K562 (cell line): ENCODE measurements around the gene GOPC. TPM values are rescaled to one million over a fixed set of nuclear protein-coding genes. Genes with fewer than 3 reads are reported as not detected.

Experiments used
- CC2D1A ChIP-seq: fragments of 450-650 bp; IDR thresholded peaks from 2 replicates; pipeline ENCODE4 v1.6.1; 2017; ENCODE audit warnings: mild to moderate bottlenecking
- FOXA1 ChIP-seq: fragments of 450-650 bp; IDR thresholded peaks from 2 replicates; pipeline ENCODE4 v1.6.1; 2016; ENCODE audit warnings: mild to moderate bottlenecking, borderline replicate concordance
- GABPB2 ChIP-seq: fragments of 250-450 bp; sonication (Bioruptor Pico); conservative IDR thresholded peaks from 2 replicates; pipeline ENCODE4 v1.5.1; 2021; ENCODE audit warnings: mild to moderate bottlenecking
- KDM1A ChIP-seq, 2 experiments: fragments of 450-650 bp; IDR thresholded peaks; 2 replicates each; pipeline ENCODE4 v1.6.1; 2016; ENCODE audit warnings: mild to moderate bottlenecking in 2 of 2
- MAFK ChIP-seq: IDR thresholded peaks from 2 replicates; pipeline ENCODE4 v1.6.1; 2011; ENCODE audit warnings: low read length, improper control_type of control experiment
- MLX ChIP-seq, 2 experiments: fragments of 450-650 bp in 1 of 2; sonication (generic) in 1 of 2; formaldehyde crosslinking; conservative IDR thresholded peaks; 2 replicates each; pipeline versions ENCODE4 v1.4.0 to v1.8.1; 2020 to 2022; ENCODE audit warnings: mild to moderate bottlenecking in 1 of 2, missing genetic modification reagents in 1 of 2
- MYC ChIP-seq, 2 experiments: fragments of 250-450 bp in 1 of 2; sonication (Bioruptor Pico) in 1 of 2; IDR thresholded peaks; 2 replicates each; pipeline versions ENCODE4 v1.5.1 to v1.6.1; 2012 to 2021; ENCODE audit warnings: low read depth in 2 of 2, borderline replicate concordance in 1 of 2, improper control_type of control experiment in 1 of 2, low read length in 1 of 2, mild to moderate bottlenecking in 1 of 2, moderate library complexity in 1 of 2
- RREB1 ChIP-seq: fragments of 250-450 bp; sonication (Bioruptor Pico); IDR thresholded peaks from 2 replicates; pipeline ENCODE4 v1.4.0; 2020
- SRSF1 ChIP-seq: fragments of 200-400 bp; formaldehyde crosslinking; IDR thresholded peaks from 2 replicates; pipeline ENCODE4 v1.6.1; 2017; ENCODE audit warnings: mild to moderate bottlenecking, low read depth, low read length, moderate library complexity
- TCFL5 ChIP-seq: fragments of 250-450 bp; sonication (Bioruptor Pico); conservative IDR thresholded peaks from 2 replicates; pipeline ENCODE4 v1.6.1; 2021; ENCODE audit warnings: mild to moderate bottlenecking, moderate library complexity, matching md5 sums
- ZNF263 ChIP-seq: sonication (generic); formaldehyde crosslinking; IDR thresholded peaks from 2 replicates; pipeline ENCODE4 v1.8.0; 2022; ENCODE audit warnings: mild to moderate bottlenecking, missing genetic modification reagents, borderline replicate concordance
- ZNF316 ChIP-seq: fragments of 450-650 bp; IDR thresholded peaks from 2 replicates; pipeline ENCODE4 v1.6.1; 2016
- ZNF830 ChIP-seq: fragments of 250-450 bp; sonication (Bioruptor Pico); IDR thresholded peaks from 2 replicates; pipeline ENCODE4 v1.5.0; 2021; ENCODE audit warnings: mild to moderate bottlenecking
- polyA plus RNA-seq, 8 experiments: library from polyadenylated mRNA; depleted of rRNA in 4 of 8; stranded (reverse) in 5 of 8; unstranded in 3 of 8; fragments of >200 nt; fragmentation: Nextera tagmentation in 2 of 8; fragmentation: Illumina TruSeq in 1 of 8; extraction: Ambion mirVana in 2 of 8; extraction: Trizol in 1 of 8; gene quantifications; 2 replicates each; pipeline versions ENCODE4 v1.2.1 to v1.2.3, GENCODE V29; 2011 to 2014; ENCODE audit warnings: inconsistent platforms in 1 of 8, missing spikeins in 1 of 8
- total RNA-seq, 7 experiments: library from RNA; depleted of rRNA in 6 of 7; stranded (reverse); fragments of >200 nt in 6 of 7; fragmentation: Illumina TruSeq in 2 of 7; extraction: Trizol in 2 of 7; gene quantifications; 2 replicates each; pipeline versions ENCODE4 v1.2.1 to v1.2.3, GENCODE V29; 2011 to 2021; ENCODE audit warnings: low replicate concordance in 1 of 7
- TF ChIP-seq, protein P1 (sequence below): fragments of 450-650 bp; IDR thresholded peaks from 2 replicates; pipeline ENCODE4 v1.6.1; 2017; ENCODE audit warnings: antibody characterized with exemption, mild to moderate bottlenecking
- TF ChIP-seq, protein P2 (sequence below), 3 experiments: fragments of 200-800 bp in 1 of 3; sonication (Bioruptor generic) in 1 of 3; sonication (generic) in 1 of 3; formaldehyde crosslinking in 1 of 3; IDR thresholded peaks; 2 replicates each; pipeline versions ENCODE4 v1.6.1 to v1.8.0; 2016 to 2022; ENCODE audit warnings: mild to moderate bottlenecking in 2 of 3, missing compliant biosample characterization in 2 of 3, missing genetic modification characterization in 2 of 3, missing genetic modification reagents in 1 of 3

Gene GOPC
- total and polyA plus RNA-seq, 9 of the 15 experiments (the other 6 are each of a cell fraction or from before 2014, with no cell fraction given), result 10.0 to 32.2 (median 25.6) TPM

DNA sequence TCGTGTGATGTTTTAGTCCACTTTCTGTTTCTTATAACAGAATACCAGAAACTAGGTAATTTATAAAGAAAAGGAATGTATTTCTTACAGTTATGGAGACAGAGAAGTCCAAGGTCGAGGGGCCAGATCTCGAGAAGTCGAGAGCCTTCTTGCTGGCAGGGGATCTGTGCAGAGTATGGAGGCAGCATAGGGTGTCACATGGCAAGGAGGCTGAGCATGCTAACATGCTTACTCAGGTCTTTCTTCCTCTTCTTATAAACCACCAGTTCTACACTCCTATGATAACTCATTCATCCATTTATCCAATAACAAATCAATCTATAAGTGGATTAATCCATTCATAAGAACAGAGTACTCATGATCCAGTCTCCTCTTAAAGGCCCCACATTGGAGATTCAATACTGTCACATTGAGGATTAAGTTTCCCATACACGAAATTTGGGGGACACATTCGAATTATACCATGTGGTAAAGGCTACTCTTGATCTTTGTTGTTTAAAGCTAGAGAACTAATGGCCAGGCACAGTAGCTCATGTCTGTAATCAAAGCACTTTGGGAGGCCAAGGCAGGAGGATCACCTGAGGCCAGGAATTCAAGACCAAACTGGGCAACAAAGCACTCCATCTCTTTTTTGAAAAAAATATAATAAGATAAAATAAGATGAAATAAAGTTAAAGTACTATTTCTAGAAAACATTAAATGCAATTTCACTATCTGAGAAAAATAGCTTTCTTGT, 2.1 kb downstream of the GOPC start (continued):
- TF ChIP-seq RREB1 (CRISPR knock-in tag) (no peak), ZNF830 (CRISPR knock-in tag) (no peak), KDM1A (IDR thresholded peaks at IDR 0.05) (peak in 1 of 2 experiments; percentile 41; a peak in 2 of 4 replicates), ZNF316 (peak; percentile 93), GABPB2 (CRISPR knock-in tag) (no peak), CC2D1A (peak; percentile 16; the same call in 1 of the 2 replicates), TCFL5 (CRISPR knock-in tag) (no peak), SRSF1 (no peak), ZNF263 (CRISPR knock-in tag) (no peak), MLX (CRISPR knock-in tag; conservative IDR thresholded peaks at IDR 0.05) (no peak), MYC (IDR thresholded peaks at IDR 0.05; ENCODE audit: low read depth, low read length) (peak; percentile 37; the same call in 1 of the 2 replicates), MYC (CRISPR knock-in tag; IDR thresholded peaks at IDR 0.05; ENCODE audit: borderline replicate concordance, low read depth) (no peak), FOXA1 (no peak), MAFK (peak; percentile 66)
- TF ChIP-seq, protein P1, sequence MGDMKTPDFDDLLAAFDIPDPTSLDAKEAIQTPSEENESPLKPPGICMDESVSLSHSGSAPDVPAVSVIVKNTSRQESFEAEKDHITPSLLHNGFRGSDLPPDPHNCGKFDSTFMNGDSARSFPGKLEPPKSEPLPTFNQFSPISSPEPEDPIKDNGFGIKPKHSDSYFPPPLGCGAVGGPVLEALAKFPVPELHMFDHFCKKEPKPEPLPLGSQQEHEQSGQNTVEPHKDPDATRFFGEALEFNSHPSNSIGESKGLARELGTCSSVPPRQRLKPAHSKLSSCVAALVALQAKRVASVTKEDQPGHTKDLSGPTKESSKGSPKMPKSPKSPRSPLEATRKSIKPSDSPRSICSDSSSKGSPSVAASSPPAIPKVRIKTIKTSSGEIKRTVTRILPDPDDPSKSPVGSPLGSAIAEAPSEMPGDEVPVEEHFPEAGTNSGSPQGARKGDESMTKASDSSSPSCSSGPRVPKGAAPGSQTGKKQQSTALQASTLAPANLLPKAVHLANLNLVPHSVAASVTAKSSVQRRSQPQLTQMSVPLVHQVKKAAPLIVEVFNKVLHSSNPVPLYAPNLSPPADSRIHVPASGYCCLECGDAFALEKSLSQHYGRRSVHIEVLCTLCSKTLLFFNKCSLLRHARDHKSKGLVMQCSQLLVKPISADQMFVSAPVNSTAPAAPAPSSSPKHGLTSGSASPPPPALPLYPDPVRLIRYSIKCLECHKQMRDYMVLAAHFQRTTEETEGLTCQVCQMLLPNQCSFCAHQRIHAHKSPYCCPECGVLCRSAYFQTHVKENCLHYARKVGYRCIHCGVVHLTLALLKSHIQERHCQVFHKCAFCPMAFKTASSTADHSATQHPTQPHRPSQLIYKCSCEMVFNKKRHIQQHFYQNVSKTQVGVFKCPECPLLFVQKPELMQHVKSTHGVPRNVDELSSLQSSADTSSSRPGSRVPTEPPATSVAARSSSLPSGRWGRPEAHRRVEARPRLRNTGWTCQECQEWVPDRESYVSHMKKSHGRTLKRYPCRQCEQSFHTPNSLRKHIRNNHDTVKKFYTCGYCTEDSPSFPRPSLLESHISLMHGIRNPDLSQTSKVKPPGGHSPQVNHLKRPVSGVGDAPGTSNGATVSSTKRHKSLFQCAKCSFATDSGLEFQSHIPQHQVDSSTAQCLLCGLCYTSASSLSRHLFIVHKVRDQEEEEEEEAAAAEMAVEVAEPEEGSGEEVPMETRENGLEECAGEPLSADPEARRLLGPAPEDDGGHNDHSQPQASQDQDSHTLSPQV, result peak; percentile 73
- TF ChIP-seq, protein P2, sequence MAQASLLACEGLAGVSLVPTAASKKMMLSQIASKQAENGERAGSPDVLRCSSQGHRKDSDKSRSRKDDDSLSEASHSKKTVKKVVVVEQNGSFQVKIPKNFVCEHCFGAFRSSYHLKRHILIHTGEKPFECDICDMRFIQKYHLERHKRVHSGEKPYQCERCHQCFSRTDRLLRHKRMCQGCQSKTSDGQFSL (CRISPR knock-in tag; IDR thresholded peaks at IDR 0.05), result no peak
- TF ChIP-seq, protein P2 (tag; IDR thresholded peaks at IDR 0.05), result no peak
